ENCODE data around the gene ANXA3. TPM values are rescaled to one million over a fixed set of nuclear protein-coding genes. Genes with fewer than 3 reads are reported as not detected.

Gene ANXA3
- total and polyA plus RNA-seq, 2 donors, result 13.4 to 46.6 TPM

DNA sequence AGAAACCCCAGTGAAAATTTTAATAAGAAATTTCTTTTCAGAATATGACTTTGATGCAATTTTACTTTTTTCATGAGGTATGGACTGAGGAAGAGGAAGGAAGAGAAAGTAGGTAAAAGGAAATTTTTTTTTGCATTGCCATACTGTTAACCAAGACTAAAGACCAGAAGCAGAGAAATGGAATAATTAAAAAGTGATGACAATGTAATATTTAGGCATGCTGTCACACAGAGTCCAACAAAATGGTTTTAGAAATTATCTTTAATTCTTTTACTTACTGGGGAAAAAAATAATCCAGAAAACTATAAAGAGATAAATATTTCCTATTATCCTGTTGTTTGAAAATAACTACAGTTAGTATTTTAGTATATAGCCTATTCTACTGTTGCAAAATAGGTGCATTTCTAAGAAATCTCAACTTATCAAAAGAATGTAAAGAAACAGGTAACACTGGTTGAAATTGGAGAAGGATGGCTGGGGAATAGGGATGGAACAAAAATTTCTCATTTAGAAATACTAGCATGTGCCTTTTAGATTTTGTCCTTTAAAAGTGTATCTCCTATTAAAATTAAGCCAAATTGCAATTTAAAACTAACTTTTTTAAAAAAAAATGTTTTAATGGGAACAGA, 92.6 kb downstream of the ANXA3 start:
- Histone ChIP-seq H3K4me3 (ENCODE audit: low read length in 2 of 2) (no peak overlapping the region), H3K4me1 (ENCODE audit: control insufficient read depth in 2 of 2, insufficient read depth in 2 of 2, low read length in 2 of 2) (peaks cover 0 to 8% of the 10 kb centered on the region in 2 donors), H3K27ac (ENCODE audit: low read depth in 1 of 2, low read length in 1 of 2) (no peak overlapping the region), H3K9me3 (ENCODE audit: control insufficient read depth in 2 of 2, insufficient read depth in 1 of 2, low read length in 1 of 2) (no peaks in the 10 kb centered on the region), H3K36me3 (ENCODE audit: control insufficient read depth in 2 of 2, insufficient read depth in 2 of 2, low read length in 1 of 2) (no peaks in the 10 kb centered on the region), H3K27me3 (ENCODE audit: control insufficient read depth in 2 of 2, insufficient read depth in 1 of 2, low read length in 1 of 2) (no peaks in the 10 kb centered on the region)
- DNase-seq (ENCODE audit: low read depth in 6 of 9, low spot score in 9 of 9), result no peak

DNA sequence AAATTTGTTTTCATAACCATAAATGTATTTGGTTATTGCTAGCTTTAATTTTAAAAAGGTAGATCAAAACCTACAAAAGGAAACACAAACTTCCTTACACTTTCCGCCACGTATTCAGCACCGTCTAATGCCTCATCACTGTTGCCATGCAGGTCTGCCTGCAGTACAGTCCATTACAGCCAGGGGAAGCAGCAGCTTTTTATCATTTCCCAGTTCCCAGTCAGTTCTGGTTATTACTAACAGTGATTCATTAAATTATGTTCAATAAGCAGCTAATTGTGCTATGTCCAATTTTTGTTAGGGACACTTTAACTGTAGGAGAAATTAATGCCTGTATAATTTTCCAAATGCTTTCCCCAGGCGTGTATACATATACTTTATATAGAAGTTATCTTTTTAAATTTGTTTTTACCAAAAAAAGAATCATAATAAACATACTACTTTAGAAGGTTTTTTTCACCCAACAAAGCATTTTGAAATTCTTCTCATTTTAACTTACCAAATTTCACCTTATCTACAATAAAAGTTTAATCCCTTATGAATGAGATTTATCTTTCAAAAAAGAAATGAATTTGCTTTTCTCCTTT, 93.3 kb downstream of the ANXA3 start:
- WGBS, result 32% methylated on average over 4 of the region's 4 CpGs
- H3K27me3 ChIP-seq (ENCODE audit: control insufficient read depth in 2 of 2, insufficient read depth in 1 of 2, low read length in 1 of 2), result no peaks in the 10 kb centered on the region
- DNase-seq (ENCODE audit: low read depth in 6 of 9, low spot score in 9 of 9), result peak in 3 of 9 donors; percentile 24 to 73 (median 44)
- H3K36me3 ChIP-seq (ENCODE audit: control insufficient read depth in 2 of 2, insufficient read depth in 2 of 2, low read length in 1 of 2), result no peaks in the 10 kb centered on the region
- no peaks in the 10 kb centered on the region for H3K9me3 ChIP-seq (ENCODE audit: control insufficient read depth in 2 of 2, insufficient read depth in 1 of 2, low read length in 1 of 2)
- H3K27ac ChIP-seq (ENCODE audit: low read depth in 1 of 2, low read length in 1 of 2), result no peak overlapping the region
- peaks cover 0 to 6% of the 10 kb centered on the region in 2 donors for H3K4me1 ChIP-seq (ENCODE audit: control insufficient read depth in 2 of 2, insufficient read depth in 2 of 2, low read length in 2 of 2)
- H3K4me3 ChIP-seq (ENCODE audit: low read length in 2 of 2), result no peak overlapping the region

DNA sequence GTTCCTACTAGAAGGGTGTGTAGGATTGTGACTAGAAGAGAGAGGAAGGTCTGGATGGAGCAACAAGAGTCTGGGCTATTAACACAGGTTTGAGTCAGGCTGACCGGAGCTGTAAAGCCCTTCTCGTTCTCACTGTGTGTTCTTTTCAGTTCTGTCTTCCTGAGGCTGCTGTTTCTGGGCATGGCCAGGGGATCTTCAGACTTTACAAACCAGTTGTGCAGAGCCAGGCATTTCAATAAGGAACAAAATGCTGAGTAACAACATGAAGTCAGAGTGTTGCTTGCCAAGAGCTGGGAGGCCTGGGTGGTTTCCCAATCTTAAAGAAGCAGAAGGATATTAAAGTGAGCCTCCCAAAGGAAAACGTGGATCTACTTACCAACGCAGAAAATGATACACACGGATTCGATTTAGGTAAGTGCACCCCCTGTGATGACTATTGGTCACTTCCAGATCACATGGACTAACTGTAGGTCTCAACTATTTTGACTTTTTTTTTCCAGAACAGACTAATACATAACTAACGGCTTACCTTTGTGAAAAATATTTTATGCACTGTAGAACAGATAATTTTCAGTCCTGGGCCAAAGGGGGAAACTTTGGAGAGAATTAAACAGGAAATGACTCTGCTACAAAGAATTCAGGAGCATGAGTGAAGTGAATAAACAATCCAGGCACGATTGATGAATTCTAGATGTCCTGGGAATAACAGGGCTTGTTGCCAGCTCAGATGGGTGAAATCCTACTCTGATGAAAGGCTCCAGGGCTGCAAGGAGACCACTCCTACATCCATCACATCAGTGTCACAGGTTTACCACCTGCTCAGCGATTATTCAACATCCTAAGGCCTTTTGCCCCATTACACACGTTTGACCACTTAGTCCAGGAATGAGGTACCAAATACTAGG, 94.5 kb downstream of the ANXA3 start:
- WGBS, result 85% methylated on average over 10 of the region's 10 CpGs
- Histone ChIP-seq H3K27ac (ENCODE audit: low read depth in 1 of 2, low read length in 1 of 2) (peak overlapping the region; percentile 25 to 74), H3K36me3 (ENCODE audit: control insufficient read depth in 2 of 2, insufficient read depth in 2 of 2, low read length in 1 of 2) (no peaks in the 10 kb centered on the region), H3K27me3 (ENCODE audit: control insufficient read depth in 2 of 2, insufficient read depth in 1 of 2, low read length in 1 of 2) (no peaks in the 10 kb centered on the region), H3K4me1 (ENCODE audit: control insufficient read depth in 2 of 2, insufficient read depth in 2 of 2, low read length in 2 of 2) (peaks cover 0 to 6% of the 10 kb centered on the region in 2 donors), H3K4me3 (ENCODE audit: low read length in 2 of 2) (no peak overlapping the region), H3K9me3 (ENCODE audit: control insufficient read depth in 2 of 2, insufficient read depth in 1 of 2, low read length in 1 of 2) (no peaks in the 10 kb centered on the region)
- peak in 1 of 9 donors; percentile 32 for DNase-seq (ENCODE audit: low read depth in 6 of 9, low spot score in 9 of 9)

DNA sequence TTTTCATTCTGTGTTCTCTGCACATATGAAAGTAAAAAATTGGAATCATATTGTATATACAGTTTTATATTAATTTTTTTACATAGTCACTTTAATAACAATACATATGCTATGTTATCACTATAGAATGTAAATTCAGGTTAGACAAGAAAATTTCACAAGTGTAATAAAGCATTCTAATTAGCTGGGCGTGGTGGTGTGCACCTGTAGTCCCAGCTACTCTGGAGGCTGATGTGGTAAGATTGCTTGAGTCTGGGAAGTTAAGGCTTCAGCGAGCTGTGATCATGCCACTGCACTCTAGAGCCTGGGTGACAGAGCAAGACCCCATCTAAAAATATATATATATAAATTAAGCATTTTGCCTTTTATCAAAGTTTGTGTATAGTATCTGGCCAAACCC, 95.7 kb downstream of the ANXA3 start:
- 97% methylated on average over 2 of the region's 2 CpGs for WGBS
- Histone ChIP-seq H3K27ac (ENCODE audit: low read depth in 1 of 2, low read length in 1 of 2) (no peak overlapping the region), H3K27me3 (ENCODE audit: control insufficient read depth in 2 of 2, insufficient read depth in 1 of 2, low read length in 1 of 2) (no peaks in the 10 kb centered on the region), H3K4me3 (ENCODE audit: low read length in 2 of 2) (no peak overlapping the region), H3K36me3 (ENCODE audit: control insufficient read depth in 2 of 2, insufficient read depth in 2 of 2, low read length in 1 of 2) (no peaks in the 10 kb centered on the region), H3K9me3 (ENCODE audit: control insufficient read depth in 2 of 2, insufficient read depth in 1 of 2, low read length in 1 of 2) (no peaks in the 10 kb centered on the region), H3K4me1 (ENCODE audit: control insufficient read depth in 2 of 2, insufficient read depth in 2 of 2, low read length in 2 of 2) (peaks cover 0 to 3% of the 10 kb centered on the region in 2 donors)
- DNase-seq (ENCODE audit: low read depth in 6 of 9, low spot score in 9 of 9), result no peak

DNA sequence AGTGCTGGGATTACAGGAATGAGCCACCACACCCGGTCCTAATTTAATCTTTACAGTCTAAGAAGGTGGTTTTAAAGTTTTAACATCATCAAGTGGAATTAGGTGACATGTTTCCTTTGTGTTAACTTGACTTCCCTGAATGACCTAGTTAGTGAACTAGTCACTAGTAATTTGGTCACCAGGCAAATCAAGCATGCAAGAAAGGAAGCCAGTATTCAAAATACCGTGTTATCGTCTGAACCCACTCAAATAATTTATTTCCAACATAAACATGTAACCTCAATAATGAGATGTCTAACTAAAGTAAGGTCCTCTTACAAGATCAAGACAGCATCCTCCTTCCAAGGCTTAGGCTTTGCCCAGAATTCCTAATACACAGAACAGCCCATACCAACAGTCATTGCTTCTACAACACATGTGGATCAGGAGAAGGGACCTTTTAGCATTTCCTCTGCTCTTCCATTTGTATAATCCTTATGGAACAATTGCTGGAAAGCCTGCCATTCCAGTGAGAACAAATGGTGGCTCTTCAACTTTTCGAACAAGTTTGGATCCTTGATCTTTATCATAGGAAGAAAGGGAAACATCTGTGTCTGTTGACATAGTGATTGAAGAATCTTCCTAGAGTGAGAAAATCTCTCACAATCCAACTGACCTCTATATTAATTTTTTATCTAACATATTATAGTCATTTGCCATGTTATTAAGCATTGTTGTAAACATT, 97.2 kb downstream of the ANXA3 start:
- Histone ChIP-seq H3K27ac (ENCODE audit: low read depth in 1 of 2, low read length in 1 of 2) (no peak overlapping the region), H3K4me3 (ENCODE audit: low read length in 2 of 2) (no peak overlapping the region), H3K9me3 (ENCODE audit: control insufficient read depth in 2 of 2, insufficient read depth in 1 of 2, low read length in 1 of 2) (no peaks in the 10 kb centered on the region), H3K27me3 (ENCODE audit: control insufficient read depth in 2 of 2, insufficient read depth in 1 of 2, low read length in 1 of 2) (no peaks in the 10 kb centered on the region), H3K4me1 (ENCODE audit: control insufficient read depth in 2 of 2, insufficient read depth in 2 of 2, low read length in 2 of 2) (no peaks in the 10 kb centered on the region), H3K36me3 (ENCODE audit: control insufficient read depth in 2 of 2, insufficient read depth in 2 of 2, low read length in 1 of 2) (no peaks in the 10 kb centered on the region)
- 91% methylated on average over 4 of the region's 4 CpGs for WGBS
- DNase-seq (ENCODE audit: low read depth in 6 of 9, low spot score in 9 of 9), result no peak

DNA sequence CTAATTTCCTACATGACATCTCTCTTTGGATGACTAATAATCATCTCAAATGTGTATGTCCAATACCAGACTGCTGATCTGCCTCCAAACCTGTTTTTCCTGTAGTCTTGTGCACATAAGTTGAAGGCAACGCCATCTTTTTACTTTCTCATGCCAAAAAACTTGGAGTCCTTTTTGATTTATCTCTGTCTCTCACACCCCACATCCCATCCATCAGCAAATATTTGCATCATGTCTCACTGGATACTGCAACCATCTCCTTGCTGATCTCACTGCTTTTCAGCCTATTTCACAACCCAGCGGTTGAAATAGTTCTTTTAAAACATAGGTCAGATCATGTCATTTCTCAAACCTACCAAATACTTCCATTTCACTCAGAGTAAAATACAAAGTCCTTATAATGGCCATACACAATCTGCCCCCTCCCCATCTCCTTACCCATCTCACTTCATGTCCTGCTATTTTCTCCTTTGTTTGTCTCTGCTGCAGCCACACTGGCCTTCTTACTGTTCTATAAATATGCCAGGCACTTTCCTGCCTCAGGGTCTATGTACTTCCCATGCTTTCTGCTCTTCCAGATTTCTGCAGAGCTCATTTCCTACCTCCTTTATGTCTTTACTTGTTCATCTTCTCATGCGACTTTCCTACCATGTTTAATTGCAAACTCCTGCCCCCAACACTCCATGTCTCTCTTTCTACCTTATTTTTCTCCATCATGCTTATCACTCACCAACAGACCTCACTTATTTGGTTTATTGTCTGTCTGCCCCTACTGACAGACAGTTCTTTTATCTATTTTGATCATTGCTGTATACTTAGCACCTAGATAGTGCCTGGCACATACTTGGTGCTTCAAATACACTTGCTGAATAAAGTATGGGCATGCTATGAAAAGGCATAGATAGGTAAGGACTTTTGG, 98.8 kb downstream of the ANXA3 start:
- no peaks in the 10 kb centered on the region for H3K27me3 ChIP-seq (ENCODE audit: control insufficient read depth in 2 of 2, insufficient read depth in 1 of 2, low read length in 1 of 2)
- 95% methylated on average over 3 of the region's 3 CpGs for WGBS
- DNase-seq (ENCODE audit: low read depth in 6 of 9, low spot score in 9 of 9), result no peak
- peak overlapping the region in 1 of 2 donors; percentile 8 for H3K27ac ChIP-seq (ENCODE audit: low read depth in 1 of 2, low read length in 1 of 2)
- H3K4me1 ChIP-seq (ENCODE audit: control insufficient read depth in 2 of 2, insufficient read depth in 2 of 2, low read length in 2 of 2), result no peaks in the 10 kb centered on the region
- no peak overlapping the region for H3K4me3 ChIP-seq (ENCODE audit: low read length in 2 of 2)
- no peaks in the 10 kb centered on the region for H3K36me3 ChIP-seq (ENCODE audit: control insufficient read depth in 2 of 2, insufficient read depth in 2 of 2, low read length in 1 of 2)
- no peaks in the 10 kb centered on the region for H3K9me3 ChIP-seq (ENCODE audit: control insufficient read depth in 2 of 2, insufficient read depth in 1 of 2, low read length in 1 of 2)

DNA sequence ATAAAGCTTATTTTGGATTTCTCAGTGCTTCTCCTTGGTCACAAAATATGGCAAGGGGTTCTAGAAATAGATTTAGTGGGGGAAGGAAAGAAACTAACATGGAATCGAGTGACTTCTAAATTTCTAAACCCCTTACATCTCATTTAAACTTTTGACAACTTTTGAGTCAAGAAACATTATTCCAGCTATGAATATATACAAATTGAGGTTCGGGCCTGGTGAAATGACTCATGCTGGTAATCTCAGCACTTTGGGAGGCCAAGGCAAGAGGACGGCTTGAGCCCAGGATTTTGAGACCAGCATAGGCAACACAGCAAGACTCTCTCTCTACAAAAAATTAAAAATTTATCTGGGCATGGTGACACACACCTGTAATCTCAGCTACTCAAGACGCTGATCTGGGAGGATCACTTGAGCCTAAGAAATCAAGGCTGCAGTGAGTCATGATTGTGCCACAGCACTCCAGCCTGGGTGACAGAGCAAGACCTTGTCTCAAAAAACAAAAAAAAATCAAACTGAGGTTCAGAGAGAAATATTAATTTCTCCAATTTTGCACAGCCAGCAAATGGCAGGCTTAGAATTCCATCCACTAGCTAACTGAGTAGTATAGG, 99.8 kb downstream of the ANXA3 start:
- 97% methylated on average over 4 of the region's 4 CpGs for WGBS
- H3K27me3 ChIP-seq (ENCODE audit: control insufficient read depth in 2 of 2, insufficient read depth in 1 of 2, low read length in 1 of 2), result no peaks in the 10 kb centered on the region
- no peak for DNase-seq (ENCODE audit: low read depth in 6 of 9, low spot score in 9 of 9)
- no peaks in the 10 kb centered on the region for H3K9me3 ChIP-seq (ENCODE audit: control insufficient read depth in 2 of 2, insufficient read depth in 1 of 2, low read length in 1 of 2)
- no peak overlapping the region for H3K4me3 ChIP-seq (ENCODE audit: low read length in 2 of 2)
- no peak overlapping the region for H3K27ac ChIP-seq (ENCODE audit: low read depth in 1 of 2, low read length in 1 of 2)
- peaks cover 0 to under 1% of the 10 kb centered on the region in 2 donors for H3K4me1 ChIP-seq (ENCODE audit: control insufficient read depth in 2 of 2, insufficient read depth in 2 of 2, low read length in 2 of 2)
- no peaks in the 10 kb centered on the region for H3K36me3 ChIP-seq (ENCODE audit: control insufficient read depth in 2 of 2, insufficient read depth in 2 of 2, low read length in 1 of 2)

DNA sequence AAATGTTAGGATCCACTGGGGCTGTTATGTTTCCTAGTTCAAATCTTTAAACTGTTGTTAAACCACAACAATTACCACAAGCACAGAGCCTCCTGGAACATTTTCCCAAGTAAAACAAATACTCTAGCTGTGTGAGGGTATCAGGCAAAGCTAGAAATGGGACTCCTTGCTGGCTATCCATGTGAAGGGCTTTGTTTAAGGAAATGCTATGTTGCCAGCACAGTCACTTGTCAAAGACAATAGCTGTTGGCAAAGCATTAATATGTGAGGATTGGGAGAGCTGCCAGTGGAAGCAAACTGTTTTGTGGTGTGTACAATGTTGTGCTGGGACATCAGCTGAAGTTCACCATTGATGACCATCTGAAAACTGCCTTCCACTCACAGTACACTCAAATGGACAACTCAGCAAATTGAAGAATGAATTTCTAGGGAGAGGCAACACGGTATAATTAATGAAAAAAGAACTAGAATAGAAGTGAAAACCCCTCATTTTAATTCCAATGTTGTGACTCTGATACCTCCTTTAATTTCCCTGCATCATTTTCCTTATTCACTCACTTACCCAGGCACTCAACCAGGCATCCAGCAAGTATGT, 100.8 kb downstream of the ANXA3 start:
- H3K4me1 ChIP-seq (ENCODE audit: control insufficient read depth in 2 of 2, insufficient read depth in 2 of 2, low read length in 2 of 2), result peaks cover 0 to 6% of the 10 kb centered on the region in 2 donors
- DNase-seq (ENCODE audit: low read depth in 6 of 9, low spot score in 9 of 9), result no peak
- no peak overlapping the region for H3K4me3 ChIP-seq (ENCODE audit: low read length in 2 of 2)
- WGBS, result 93% methylated on average over 1 of the region's 1 CpG
- H3K27ac ChIP-seq (ENCODE audit: low read depth in 1 of 2, low read length in 1 of 2), result no peak overlapping the region
- H3K9me3 ChIP-seq (ENCODE audit: control insufficient read depth in 2 of 2, insufficient read depth in 1 of 2, low read length in 1 of 2), result no peaks in the 10 kb centered on the region
- H3K27me3 ChIP-seq (ENCODE audit: control insufficient read depth in 2 of 2, insufficient read depth in 1 of 2, low read length in 1 of 2), result no peaks in the 10 kb centered on the region
- no peaks in the 10 kb centered on the region for H3K36me3 ChIP-seq (ENCODE audit: control insufficient read depth in 2 of 2, insufficient read depth in 2 of 2, low read length in 1 of 2)

Measured in thymus (tissue), 11 donors.